Measurements from ENCODE around the gene UBQLN3. TPM values are rescaled to one million over a fixed set of nuclear protein-coding genes. Genes with fewer than 3 reads are reported as not detected.

UBQLN3 gene
- total and polyA plus RNA-seq, 2 donors (not counting 3 experiments of a cell fraction or from before 2014, with no cell fraction given), result not detected

DNA sequence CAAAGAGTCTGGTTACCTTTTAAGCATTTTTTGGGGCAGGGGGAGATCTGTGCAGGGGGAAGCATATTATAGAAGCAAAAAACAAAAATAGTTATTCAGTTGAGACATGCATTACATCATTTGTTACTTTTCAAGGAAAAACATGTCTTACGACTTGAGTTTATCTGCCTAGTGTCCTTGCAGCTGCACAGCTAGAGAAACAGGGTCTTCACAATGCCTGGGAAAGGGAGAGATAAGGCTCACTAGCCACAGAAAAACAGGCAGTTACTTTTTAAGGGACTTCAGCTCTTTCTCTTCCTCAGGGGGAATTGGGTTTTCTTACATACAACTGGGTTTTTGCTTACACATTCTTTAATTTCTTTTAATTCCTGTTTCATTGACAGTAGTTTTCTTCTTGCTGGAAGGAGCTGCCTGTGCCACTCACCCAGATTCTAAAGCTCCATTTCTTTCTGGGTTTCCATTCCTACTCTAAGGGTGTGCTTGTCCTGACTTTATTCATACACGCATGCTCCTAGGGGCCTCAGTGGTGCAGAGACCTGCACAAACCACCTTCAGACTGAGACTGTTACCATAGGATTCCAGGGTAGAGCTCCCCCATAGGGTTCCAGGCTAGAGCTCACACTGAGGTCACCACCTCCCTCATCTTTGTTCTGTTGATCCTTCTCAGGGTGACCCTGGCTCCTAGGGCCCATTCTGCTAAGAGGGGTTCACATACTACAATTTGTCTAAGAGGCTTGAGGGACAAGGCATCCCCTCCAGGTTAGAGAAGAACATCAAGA is 21.5 kb upstream of the UBQLN3 start:
- Histone ChIP-seq H3K79me2 (ENCODE audit: control insufficient read depth, insufficient read depth, low read length) (no peaks in the 10 kb centered on the region), H3K9me3 (replicated peaks; ENCODE audit: control insufficient read depth, insufficient read depth, low read length) (no peaks in the 10 kb centered on the region), H4K20me1 (replicated peaks; ENCODE audit: control insufficient read depth, extremely low read depth, insufficient read depth, low read length) (no peaks in the 10 kb centered on the region), H3K9me1 (replicated peaks; ENCODE audit: control insufficient read depth, extremely low read depth, insufficient read depth, low read length) (no peaks in the 10 kb centered on the region), H3K27ac (ENCODE audit: insufficient read depth, low read depth, low read length) (no peak overlapping the region), H3K9ac (replicated peaks; ENCODE audit: extremely low read depth, insufficient read depth, low read length) (no peak overlapping the region), H3K27me3 (ENCODE audit: control insufficient read depth in 2 of 2, insufficient read depth in 2 of 2, low read length in 2 of 2) (no peaks in the 10 kb centered on the region), H3K36me3 (ENCODE audit: control insufficient read depth in 2 of 2, extremely low read depth in 1 of 2, insufficient read depth in 2 of 2, low read length in 2 of 2) (no peaks in the 10 kb centered on the region), H3K4me3 (replicated peaks in 1 of 3; ENCODE audit: insufficient read depth in 1 of 3, low read depth in 1 of 3, low read length in 3 of 3) (no peak overlapping the region), H3K4me1 (ENCODE audit: control insufficient read depth, extremely low read depth, insufficient read depth, low read length) (no peaks in the 10 kb centered on the region), H2AFZ (ENCODE audit: low read depth, low read length) (no peak overlapping the region), H3K4me2 (ENCODE audit: insufficient read depth, low read length) (no peak overlapping the region)
- DNase-seq (ENCODE audit: low read depth, low spot score) (no peak), FAIRE-seq (no peak)
- ChIA-PET CTCF (no interaction called here), POLR2A (no interaction called here)
- intact Hi-C loops (cut with micrococcal nuclease), result no loop called here
- dilution Hi-C loops (cut with MboI; ENCODE audit: extremely low pct_ligation_motif_present, low sequenced_read_pairs), result no loop called here
- TF ChIP-seq GATA2 (IDR thresholded peaks at IDR 0.05; ENCODE audit: insufficient read depth, insufficient read length, low read depth, low read length), result no peak
- no peak for TF ChIP-seq EZH2 (IDR thresholded peaks at IDR 0.05; ENCODE audit: borderline replicate concordance, low read depth, low read length, severe bottlenecking)
- TF ChIP-seq, protein P1, sequence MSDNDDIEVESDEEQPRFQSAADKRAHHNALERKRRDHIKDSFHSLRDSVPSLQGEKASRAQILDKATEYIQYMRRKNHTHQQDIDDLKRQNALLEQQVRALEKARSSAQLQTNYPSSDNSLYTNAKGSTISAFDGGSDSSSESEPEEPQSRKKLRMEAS (IDR thresholded peaks at IDR 0.05; ENCODE audit: insufficient read depth, insufficient read length), result no peak
- TF ChIP-seq, protein P2, sequence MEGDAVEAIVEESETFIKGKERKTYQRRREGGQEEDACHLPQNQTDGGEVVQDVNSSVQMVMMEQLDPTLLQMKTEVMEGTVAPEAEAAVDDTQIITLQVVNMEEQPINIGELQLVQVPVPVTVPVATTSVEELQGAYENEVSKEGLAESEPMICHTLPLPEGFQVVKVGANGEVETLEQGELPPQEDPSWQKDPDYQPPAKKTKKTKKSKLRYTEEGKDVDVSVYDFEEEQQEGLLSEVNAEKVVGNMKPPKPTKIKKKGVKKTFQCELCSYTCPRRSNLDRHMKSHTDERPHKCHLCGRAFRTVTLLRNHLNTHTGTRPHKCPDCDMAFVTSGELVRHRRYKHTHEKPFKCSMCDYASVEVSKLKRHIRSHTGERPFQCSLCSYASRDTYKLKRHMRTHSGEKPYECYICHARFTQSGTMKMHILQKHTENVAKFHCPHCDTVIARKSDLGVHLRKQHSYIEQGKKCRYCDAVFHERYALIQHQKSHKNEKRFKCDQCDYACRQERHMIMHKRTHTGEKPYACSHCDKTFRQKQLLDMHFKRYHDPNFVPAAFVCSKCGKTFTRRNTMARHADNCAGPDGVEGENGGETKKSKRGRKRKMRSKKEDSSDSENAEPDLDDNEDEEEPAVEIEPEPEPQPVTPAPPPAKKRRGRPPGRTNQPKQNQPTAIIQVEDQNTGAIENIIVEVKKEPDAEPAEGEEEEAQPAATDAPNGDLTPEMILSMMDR (IDR thresholded peaks at IDR 0.05; ENCODE audit: extremely low read depth in 1 of 2, insufficient read depth in 1 of 2, low read depth in 1 of 2, low read length in 2 of 2), result no peak
- no peak for TF ChIP-seq JUN (IDR thresholded peaks at IDR 0.05; ENCODE audit: borderline replicate concordance, insufficient read depth, insufficient read length, low read depth)
- no peak for TF ChIP-seq POLR2AphosphoS5 (IDR thresholded peaks at IDR 0.05; ENCODE audit: insufficient read depth, low read depth, low read length)
- TF ChIP-seq POLR2A (IDR thresholded peaks at IDR 0.05; ENCODE audit: low read depth, low read length), result no peak
- TF ChIP-seq FOS (IDR thresholded peaks at IDR 0.05; ENCODE audit: borderline replicate concordance, insufficient read depth, low read length), result no peak
- no peak for TF ChIP-seq MYC (IDR thresholded peaks at IDR 0.05; ENCODE audit: low read depth, low read length)
- BruUV-seq (replicated peaks), result no TSS peak

All from endothelial cell of umbilical vein (primary cell).